Measurements from ENCODE around the gene MBD5.

GRCh38 chr2:148525130-148525529 is 504.2 kb downstream of the MBD5 start:
- TF ChIP-seq EZH2 (IDR thresholded peaks at IDR 0.05; ENCODE audit: insufficient read depth, poor library complexity, severe bottlenecking) (no peak), EZH2phosphoT487 (IDR thresholded peaks at IDR 0.05; ENCODE audit: insufficient read depth, low read depth) (no peak)
